Endothelial cell of umbilical vein (primary cell): ENCODE measurements around the gene TMIE. TPM values are rescaled to one million over a fixed set of nuclear protein-coding genes. Genes with fewer than 3 reads are reported as not detected.

Experiments
- BruUV-seq: library from RNA; stranded (reverse); fragments of 400-500 nt; replicated peaks from 2 replicates; lab custom pipeline; 2021; lab: Mats Ljungman, UMichigan
- CTCF ChIA-PET: fragments of 300-600, 350-600 bp; sonication (Branson Sonifier 250); formaldehyde crosslinking; loops from one replicate; lab custom pipeline; 2021; ENCODE audit warnings: antibody characterized with exemption, inconsistent platforms; lab: Charles Lee
- POLR2A ChIA-PET: fragments of 300-600, 350-600 bp; sonication (Branson Sonifier 250); formaldehyde crosslinking; loops from one replicate; lab custom pipeline; 2021; ENCODE audit warnings: antibody characterized with exemption, inconsistent platforms; lab: Charles Lee
- DNase-seq: peaks from one replicate; pipeline ENCODE4 v3.0.0-alpha.2; 2011; ENCODE audit warnings: low read depth, low spot score
- FAIRE-seq: peaks from 2 replicates; lab custom pipeline; 2011; peaks lifted over from hg19 to GRCh38; lab: Jason Lieb, UNC
- H2AFZ ChIP-seq: 2 replicates; pipeline ENCODE4 v1.6.0; 2012; ENCODE audit warnings: low read depth, low read length, control low read depth, inconsistent platforms
- H3K27ac ChIP-seq: 2 replicates; pipeline ENCODE4 v1.5.1; 2011; ENCODE audit warnings: low read depth, mild to moderate bottlenecking, control low read depth, low read length, moderate library complexity; ENCODE audit not compliant: insufficient read depth
- H3K27me3 ChIP-seq, 2 experiments: 2 replicates each; pipeline versions ENCODE4 v1.6.0 to v1.6.1; 2011; ENCODE audit warnings: low read length in 2 of 2, mixed read lengths in 1 of 2; ENCODE audit not compliant: control insufficient read depth in 2 of 2, insufficient read depth in 2 of 2
- H3K36me3 ChIP-seq, 2 experiments: 2 replicates in 1 of 2; 3 replicates in 1 of 2; pipeline ENCODE4 v1.5.1; 2011; ENCODE audit warnings: low read length in 2 of 2, mild to moderate bottlenecking in 1 of 2, moderate library complexity in 1 of 2; ENCODE audit not compliant: control insufficient read depth in 2 of 2, insufficient read depth in 2 of 2; ENCODE audit errors: extremely low read depth in 1 of 2
- H3K4me1 ChIP-seq: 3 replicates; pipeline ENCODE4 v1.5.1; 2011; ENCODE audit warnings: mild to moderate bottlenecking, low read length; ENCODE audit not compliant: control insufficient read depth, insufficient read depth; ENCODE audit errors: extremely low read depth
- H3K4me2 ChIP-seq: 2 replicates; pipeline ENCODE4 v1.6.1; 2011; ENCODE audit warnings: low read length, control low read depth, mixed read lengths; ENCODE audit not compliant: insufficient read depth
- H3K4me3 ChIP-seq, 3 experiments: fragments of 200-600 bp in 1 of 3; sonication (generic), shearing (Covaris generic) in 1 of 3; replicated peaks in 1 of 3; 2 replicates each; pipeline ENCODE4 v1.5.1; 2011 to 2016; ENCODE audit warnings: control low read depth in 3 of 3, low read length in 3 of 3, mild to moderate bottlenecking in 2 of 3, inconsistent platforms in 1 of 3, low read depth in 1 of 3, moderate library complexity in 1 of 3; ENCODE audit not compliant: insufficient read depth in 1 of 3
- H3K79me2 ChIP-seq: 2 replicates; pipeline ENCODE4 v1.6.0; 2012; ENCODE audit warnings: low read length, inconsistent platforms; ENCODE audit not compliant: control insufficient read depth, insufficient read depth
- H3K9ac ChIP-seq: replicated peaks from 2 replicates; pipeline ENCODE3; 2011; ENCODE audit warnings: low read length, control low read depth; ENCODE audit not compliant: insufficient read depth; ENCODE audit errors: extremely low read depth
- H3K9me1 ChIP-seq: replicated peaks from 3 replicates; pipeline ENCODE4 v1.6.0; 2011; ENCODE audit warnings: mild to moderate bottlenecking, low read length; ENCODE audit not compliant: control insufficient read depth, insufficient read depth; ENCODE audit errors: extremely low read depth
- H3K9me3 ChIP-seq: replicated peaks from 2 replicates; pipeline ENCODE4 v1.5.1; 2012; ENCODE audit warnings: low read length, inconsistent platforms; ENCODE audit not compliant: control insufficient read depth, insufficient read depth
- H4K20me1 ChIP-seq: replicated peaks from 2 replicates; pipeline ENCODE3; 2011; ENCODE audit warnings: mild to moderate bottlenecking, low read length; ENCODE audit not compliant: control insufficient read depth, insufficient read depth; ENCODE audit errors: extremely low read depth
- EZH2 ChIP-seq: IDR thresholded peaks from 2 replicates; pipeline ENCODE4 v1.6.1; 2012; ENCODE audit warnings: borderline replicate concordance, low read depth, mild to moderate bottlenecking, moderate library complexity, low read length, inconsistent platforms; ENCODE audit not compliant: severe bottlenecking
- FOS ChIP-seq: IDR thresholded peaks from 2 replicates; pipeline ENCODE4 v1.6.1; 2011; ENCODE audit warnings: mild to moderate bottlenecking, low read length, moderate library complexity, borderline replicate concordance; ENCODE audit not compliant: insufficient read depth
- GATA2 ChIP-seq: IDR thresholded peaks from 2 replicates; pipeline ENCODE4 v1.7.0; 2011; ENCODE audit warnings: low read depth, mild to moderate bottlenecking, moderate library complexity, mixed read lengths, low read length; ENCODE audit not compliant: insufficient read length, insufficient read depth
- JUN ChIP-seq: IDR thresholded peaks from 2 replicates; pipeline ENCODE4 v1.6.1; 2011; ENCODE audit warnings: borderline replicate concordance, low read depth; ENCODE audit not compliant: insufficient read length, insufficient read depth
- MYC ChIP-seq: IDR thresholded peaks from one replicate; pipeline ENCODE4 v1.6.1; 2011; ENCODE audit warnings: mild to moderate bottlenecking, low read depth, low read length
- POLR2A ChIP-seq: IDR thresholded peaks from 2 replicates; pipeline ENCODE4 v1.6.1; 2012; ENCODE audit warnings: low read depth, mild to moderate bottlenecking, control low read depth, low read length
- POLR2AphosphoS5 ChIP-seq: IDR thresholded peaks from 2 replicates; pipeline ENCODE4 v1.6.1; 2012; ENCODE audit warnings: low read depth, mild to moderate bottlenecking, control low read depth, low read length, moderate library complexity; ENCODE audit not compliant: insufficient read depth
- dilution Hi-C: fragments of 300-500 bp; cut with MboI; formaldehyde crosslinking; loops from one replicate; pipeline ENCODE4 v1.15.0; 2019; ENCODE audit warnings: low sequenced_read_pairs; ENCODE audit not compliant: extremely low pct_ligation_motif_present
- intact Hi-C: fragments of 100-400 bp; cut with micrococcal nuclease; formaldehyde crosslinking; loops from one replicate; pipeline ENCODE4 v1.10.0; 2022
- polyA plus RNA-seq, 4 experiments: library from polyadenylated mRNA; depleted of rRNA in 3 of 4; stranded (reverse) in 3 of 4; unstranded in 1 of 4; fragments of >200 nt; gene quantifications; 2 replicates each; pipeline versions ENCODE4 v1.2.1 to v1.2.3, GENCODE V29; 2011 to 2012; ENCODE audit warnings: missing spikeins in 1 of 4
- total RNA-seq: library from RNA; stranded (reverse); gene quantifications from 2 replicates; pipeline ENCODE4 v1.2.3, GENCODE V29; 2021
- TF ChIP-seq, protein P1 (sequence below), 2 donors: IDR thresholded peaks; 1 replicate in 1 of 2; 2 replicates in 1 of 2; pipeline ENCODE4 v1.5.1; 2011; ENCODE audit warnings: low read length in 2 of 2, mild to moderate bottlenecking in 2 of 2, moderate library complexity in 2 of 2, control low read depth in 1 of 2, inconsistent platforms in 1 of 2, low read depth in 1 of 2; ENCODE audit not compliant: insufficient read depth in 1 of 2; ENCODE audit errors: extremely low read depth in 1 of 2
- TF ChIP-seq, protein P2 (sequence below): IDR thresholded peaks from 2 replicates; pipeline ENCODE4 v1.6.1; 2011; ENCODE audit not compliant: insufficient read depth, insufficient read length

TMIE gene
- total and polyA plus RNA-seq, 2 donors (not counting 3 experiments of a cell fraction or from before 2014, with no cell fraction given) = 0.15 to 0.27 TPM

DNA sequence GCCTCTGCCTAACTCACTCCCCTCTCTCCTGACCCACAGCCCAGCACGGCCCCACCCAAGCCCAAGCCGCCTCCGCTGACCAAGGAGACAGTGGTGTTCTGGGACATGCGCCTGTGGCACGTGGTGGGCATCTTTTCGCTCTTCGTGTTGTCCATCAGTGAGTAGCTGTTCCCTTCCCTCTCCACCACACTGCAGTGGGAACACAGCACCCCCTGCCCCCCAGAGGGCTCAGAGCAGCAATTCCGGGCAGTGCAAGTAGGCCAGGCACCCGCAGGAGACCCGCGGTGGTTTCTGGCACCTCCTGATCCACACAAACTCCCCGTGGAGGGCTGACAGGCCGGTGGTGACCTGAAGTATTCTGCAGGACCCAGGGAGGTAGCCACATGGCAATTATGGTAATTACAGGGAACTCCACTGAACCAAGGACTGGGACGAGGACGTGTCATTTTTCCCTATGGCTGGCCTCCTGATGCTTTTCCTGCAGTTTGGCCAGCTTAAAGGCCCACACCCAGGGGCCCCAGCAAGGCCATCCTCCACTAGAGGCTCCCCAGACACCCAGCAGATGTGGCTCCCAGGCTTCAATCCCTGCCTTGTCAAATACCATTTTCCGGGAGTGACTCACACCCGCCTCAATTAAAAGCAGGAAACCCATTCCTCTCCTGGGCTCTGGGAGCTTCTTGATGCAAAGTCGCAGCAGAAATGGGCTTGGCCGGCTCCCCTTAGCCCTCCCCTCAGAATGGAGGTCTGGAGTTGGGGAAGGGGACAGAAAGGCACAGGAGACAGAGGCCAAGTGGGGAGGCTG, 4.8 kb downstream of the TMIE start:
- Histone ChIP-seq H3K27ac (no peak overlapping the region), H3K9me1 (no peaks in the 10 kb centered on the region), H3K27me3 (peaks cover 6 to 7% of the 10 kb centered on the region in 2 experiments), H3K36me3 (no peaks in the 10 kb centered on the region), H3K79me2 (no peaks in the 10 kb centered on the region), H4K20me1 (no peaks in the 10 kb centered on the region), H3K4me1 (peaks cover 11% of the 10 kb centered on the region), H3K9me3 (no peaks in the 10 kb centered on the region), H3K4me3 (no peak overlapping the region), H2AFZ (no peak overlapping the region), H3K4me2 (no peak overlapping the region), H3K9ac (no peak overlapping the region)
- dilution Hi-C loops = no loop called here
- peak; percentile 77 for TF ChIP-seq FOS
- TF ChIP-seq POLR2AphosphoS5 = no peak
- DNase-seq (peak; percentile 39), FAIRE-seq (peak; percentile 86)
- intact Hi-C loops = loop anchor here (1.0 to 10.0 kb wide), 7 partner anchors 142 to 669 kb away; no protein-coding TSS in a partner anchor
- CTCF ChIA-PET = interaction anchor here (0.7 to 2.1 kb wide), 22 partner anchors 9 to 618 kb away, joined by 3 to 37 read pairs (median 5); no protein-coding TSS in a partner anchor
- BruUV-seq = no TSS peak
- POLR2A ChIA-PET = no interaction called here

DNA sequence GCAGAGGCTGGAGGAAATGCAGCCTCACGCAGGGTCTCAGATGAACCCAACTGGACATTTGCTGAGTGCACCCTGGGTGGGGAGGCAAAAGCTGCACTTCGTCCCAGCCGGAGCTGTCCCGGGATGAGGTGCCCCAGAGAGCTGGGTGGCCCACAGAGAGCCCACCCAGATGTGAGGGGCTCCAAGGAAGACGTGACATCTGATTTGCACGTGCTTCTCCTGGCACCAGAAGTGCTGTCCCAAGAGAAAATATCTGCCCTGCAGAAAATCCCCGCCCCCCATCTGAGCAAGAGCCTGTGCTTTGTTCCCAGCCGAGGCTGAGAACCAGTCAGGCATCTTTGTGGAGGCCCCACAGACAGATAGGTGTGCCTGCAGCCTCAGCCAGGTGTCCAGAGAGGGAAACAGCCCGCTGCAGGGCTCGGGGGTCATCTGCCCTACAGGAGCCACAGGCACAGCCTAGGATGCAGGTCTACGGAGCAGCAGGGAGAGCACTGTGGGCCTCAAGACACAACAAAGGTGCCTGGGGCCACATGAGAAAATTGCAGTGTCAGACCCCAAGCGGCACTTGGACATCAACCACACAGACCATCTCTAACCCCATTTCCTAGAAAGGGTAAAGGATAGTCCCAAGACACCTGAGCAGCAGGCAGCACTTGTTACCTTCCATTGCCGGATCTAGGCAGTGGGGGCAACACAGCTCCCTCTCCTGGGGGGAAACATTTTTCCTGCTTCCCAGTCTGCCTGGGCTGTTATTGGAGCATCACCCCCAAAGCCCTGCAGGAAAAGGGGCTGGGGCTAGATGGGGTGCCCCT, 5.8 kb downstream of the TMIE start:
- Histone ChIP-seq H3K36me3 (no peaks in the 10 kb centered on the region), H3K27ac (no peak overlapping the region), H4K20me1 (no peaks in the 10 kb centered on the region), H3K4me2 (no peak overlapping the region), H3K79me2 (no peaks in the 10 kb centered on the region), H3K4me3 (no peak overlapping the region), H3K9ac (no peak overlapping the region), H3K9me1 (no peaks in the 10 kb centered on the region), H2AFZ (no peak overlapping the region), H3K4me1 (peaks cover 11% of the 10 kb centered on the region), H3K27me3 (peaks cover under 1 to 4% of the 10 kb centered on the region in 2 experiments), H3K9me3 (no peaks in the 10 kb centered on the region)
- DNase-seq = no peak
- ChIA-PET CTCF (interaction anchor here (0.6 to 4.2 kb wide), 20 partner anchors 8 to 617 kb away, joined by 3 to 37 read pairs (median 5); no protein-coding TSS in a partner anchor), POLR2A (no interaction called here)
- FAIRE-seq = no peak
- intact Hi-C loops = loop anchor here (5.0 to 10.0 kb wide), 3 partner anchors 288 to 668 kb away; no protein-coding TSS in a partner anchor
- dilution Hi-C loops = no loop called here
- BruUV-seq = no TSS peak
- TF ChIP-seq, protein P1, sequence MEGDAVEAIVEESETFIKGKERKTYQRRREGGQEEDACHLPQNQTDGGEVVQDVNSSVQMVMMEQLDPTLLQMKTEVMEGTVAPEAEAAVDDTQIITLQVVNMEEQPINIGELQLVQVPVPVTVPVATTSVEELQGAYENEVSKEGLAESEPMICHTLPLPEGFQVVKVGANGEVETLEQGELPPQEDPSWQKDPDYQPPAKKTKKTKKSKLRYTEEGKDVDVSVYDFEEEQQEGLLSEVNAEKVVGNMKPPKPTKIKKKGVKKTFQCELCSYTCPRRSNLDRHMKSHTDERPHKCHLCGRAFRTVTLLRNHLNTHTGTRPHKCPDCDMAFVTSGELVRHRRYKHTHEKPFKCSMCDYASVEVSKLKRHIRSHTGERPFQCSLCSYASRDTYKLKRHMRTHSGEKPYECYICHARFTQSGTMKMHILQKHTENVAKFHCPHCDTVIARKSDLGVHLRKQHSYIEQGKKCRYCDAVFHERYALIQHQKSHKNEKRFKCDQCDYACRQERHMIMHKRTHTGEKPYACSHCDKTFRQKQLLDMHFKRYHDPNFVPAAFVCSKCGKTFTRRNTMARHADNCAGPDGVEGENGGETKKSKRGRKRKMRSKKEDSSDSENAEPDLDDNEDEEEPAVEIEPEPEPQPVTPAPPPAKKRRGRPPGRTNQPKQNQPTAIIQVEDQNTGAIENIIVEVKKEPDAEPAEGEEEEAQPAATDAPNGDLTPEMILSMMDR (IDR thresholded peaks at IDR 0.05; ENCODE audit: extremely low read depth in 1 of 2, insufficient read depth in 1 of 2, low read depth in 1 of 2, low read length in 2 of 2) = no peak
- TF ChIP-seq JUN = no peak
- TF ChIP-seq GATA2 = no peak
- no peak for TF ChIP-seq POLR2AphosphoS5
- no peak for TF ChIP-seq FOS
- TF ChIP-seq EZH2 = no peak
- no peak for TF ChIP-seq POLR2A
- TF ChIP-seq MYC = no peak
- TF ChIP-seq, protein P2, sequence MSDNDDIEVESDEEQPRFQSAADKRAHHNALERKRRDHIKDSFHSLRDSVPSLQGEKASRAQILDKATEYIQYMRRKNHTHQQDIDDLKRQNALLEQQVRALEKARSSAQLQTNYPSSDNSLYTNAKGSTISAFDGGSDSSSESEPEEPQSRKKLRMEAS = no peak
